Ishikawa (cell line): ENCODE results near the gene AGAP3.

Experiments
- CEBPB ChIP-seq: IDR thresholded peaks from 2 replicates; pipeline ENCODE4 v1.6.1; 2012
- CREB1 ChIP-seq: IDR thresholded peaks from 2 replicates; pipeline ENCODE4 v1.6.1; 2012; ENCODE audit warnings: low read depth
- EGR1 ChIP-seq: IDR thresholded peaks from 2 replicates; pipeline ENCODE4 v1.6.1; 2012
- EP300 ChIP-seq: IDR thresholded peaks from 2 replicates; pipeline ENCODE4 v1.6.1; 2012; ENCODE audit warnings: borderline replicate concordance
- FOXM1 ChIP-seq: IDR thresholded peaks from 2 replicates; pipeline ENCODE4 v1.6.1; 2012; ENCODE audit warnings: low read depth, borderline replicate concordance
- NFIC ChIP-seq: IDR thresholded peaks from 2 replicates; pipeline ENCODE4 v1.6.1; 2012
- RAD21 ChIP-seq: IDR thresholded peaks from 2 replicates; pipeline ENCODE4 v1.6.1; 2012; ENCODE audit warnings: low read depth
- TAF1 ChIP-seq: IDR thresholded peaks from 2 replicates; pipeline ENCODE4 v1.6.1; 2012; ENCODE audit warnings: low read depth, mild to moderate bottlenecking
- TCF12 ChIP-seq: IDR thresholded peaks from 2 replicates; pipeline ENCODE4 v1.6.1; 2012; ENCODE audit warnings: low read depth
- TEAD4 ChIP-seq: IDR thresholded peaks from 2 replicates; pipeline ENCODE4 v1.6.1; 2012
- YY1 ChIP-seq: IDR thresholded peaks from 2 replicates; pipeline ENCODE4 v1.6.1; 2012; ENCODE audit warnings: low read depth
- ZBTB7A ChIP-seq: IDR thresholded peaks from 2 replicates; pipeline ENCODE4 v1.6.1; 2012; ENCODE audit warnings: low read depth
- TF ChIP-seq, protein P1 (sequence below): IDR thresholded peaks from 2 replicates; pipeline ENCODE4 v1.6.1; 2012
- TF ChIP-seq, protein P2 (sequence below): IDR thresholded peaks from 2 replicates; pipeline ENCODE4 v1.6.1; 2012
- TF ChIP-seq, protein P3 (sequence below): IDR thresholded peaks from 2 replicates; pipeline ENCODE4 v1.6.1; 2012; ENCODE audit warnings: low read depth, mild to moderate bottlenecking

AGAP3 gene

DNA sequence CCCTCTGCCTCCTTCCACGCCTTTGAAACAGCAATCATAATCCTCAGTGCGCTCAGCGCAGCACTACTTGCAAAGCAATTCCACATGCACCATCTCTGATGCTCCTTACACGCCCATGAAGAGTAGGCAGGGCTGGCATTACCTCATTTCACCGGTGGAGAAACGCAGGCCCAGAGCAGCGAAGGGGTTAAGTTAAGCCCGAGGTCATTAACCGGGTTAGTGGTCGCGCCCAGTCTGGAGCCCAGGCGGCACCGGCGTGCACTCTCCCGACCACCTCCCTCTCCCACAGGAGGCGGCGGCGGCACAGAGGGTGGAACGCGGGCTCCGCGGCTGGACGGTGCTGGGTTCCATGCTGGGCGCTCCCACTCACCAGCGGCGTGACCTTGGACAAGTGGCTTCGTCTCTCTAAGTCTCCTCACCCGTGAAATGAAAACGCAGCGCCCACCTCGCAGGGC lies 6.2 kb upstream of the AGAP3 start:
- TF ChIP-seq FOXM1 (no peak), CREB1 (no peak), EGR1 (no peak), YY1 (no peak)
- TF ChIP-seq, protein P1, sequence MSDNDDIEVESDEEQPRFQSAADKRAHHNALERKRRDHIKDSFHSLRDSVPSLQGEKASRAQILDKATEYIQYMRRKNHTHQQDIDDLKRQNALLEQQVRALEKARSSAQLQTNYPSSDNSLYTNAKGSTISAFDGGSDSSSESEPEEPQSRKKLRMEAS, result peak; percentile 29; the same call in 1 of the 2 replicates

DNA sequence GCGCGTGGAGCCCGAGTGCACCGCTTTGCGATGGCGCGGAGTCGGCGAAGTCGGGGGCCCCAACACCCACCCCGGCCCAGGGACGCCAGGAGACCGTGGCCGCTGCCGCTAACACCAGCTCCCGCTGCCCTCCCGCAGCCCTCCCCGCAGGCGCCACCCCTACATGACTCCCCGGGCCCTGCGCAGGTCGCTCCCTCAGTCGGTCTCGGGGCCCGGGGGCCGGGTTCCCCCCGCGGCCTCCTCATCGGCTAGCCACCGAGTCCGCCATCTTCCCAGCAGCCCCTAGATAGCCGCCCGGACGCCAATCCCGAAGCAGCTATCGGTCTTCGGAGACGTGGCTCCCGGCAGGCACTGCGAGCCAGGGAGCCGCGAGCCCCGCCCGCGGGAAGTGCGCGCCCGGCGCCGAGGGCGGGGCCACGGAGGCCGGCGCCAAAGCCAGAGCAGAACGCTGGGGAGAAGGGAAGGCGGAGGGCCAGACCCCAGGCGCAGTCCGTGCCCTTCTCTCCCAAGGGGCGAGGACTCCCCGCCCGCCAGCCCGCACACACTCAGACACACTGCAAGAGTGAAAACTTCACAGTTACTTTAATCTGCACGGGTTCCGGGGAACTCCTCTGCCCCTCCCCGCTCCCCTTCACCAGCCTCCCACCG lies 5.6 kb upstream of the AGAP3 start, which contains the start of gene FASTK:
Gene FASTK, minus strand, starts transcription at position 288 of the 648 bp plus-strand sequence. Its CDS starts 43 bp downstream, at position 245.
- TF ChIP-seq, protein P2, sequence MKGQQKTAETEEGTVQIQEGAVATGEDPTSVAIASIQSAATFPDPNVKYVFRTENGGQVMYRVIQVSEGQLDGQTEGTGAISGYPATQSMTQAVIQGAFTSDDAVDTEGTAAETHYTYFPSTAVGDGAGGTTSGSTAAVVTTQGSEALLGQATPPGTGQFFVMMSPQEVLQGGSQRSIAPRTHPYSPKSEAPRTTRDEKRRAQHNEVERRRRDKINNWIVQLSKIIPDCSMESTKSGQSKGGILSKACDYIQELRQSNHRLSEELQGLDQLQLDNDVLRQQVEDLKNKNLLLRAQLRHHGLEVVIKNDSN, result no peak
- TF ChIP-seq CREB1 (0 out of 2 replicates have a peak, but pooled peaks have one; percentile 17), TCF12 (peak; percentile 77; the same call in 1 of the 2 replicates), FOXM1 (0 out of 2 replicates have a peak, but pooled peaks have one; percentile 11), ZBTB7A (no peak; the same call in 1 of the 2 replicates), EP300 (peak; percentile 25; the same call in 1 of the 2 replicates), TAF1 (peak; percentile 99), YY1 (peak; percentile 96), EGR1 (0 out of 2 replicates have a peak, but pooled peaks have one; percentile 6)
- TF ChIP-seq, protein P1, result peak; percentile 20; the same call in 1 of the 2 replicates

DNA sequence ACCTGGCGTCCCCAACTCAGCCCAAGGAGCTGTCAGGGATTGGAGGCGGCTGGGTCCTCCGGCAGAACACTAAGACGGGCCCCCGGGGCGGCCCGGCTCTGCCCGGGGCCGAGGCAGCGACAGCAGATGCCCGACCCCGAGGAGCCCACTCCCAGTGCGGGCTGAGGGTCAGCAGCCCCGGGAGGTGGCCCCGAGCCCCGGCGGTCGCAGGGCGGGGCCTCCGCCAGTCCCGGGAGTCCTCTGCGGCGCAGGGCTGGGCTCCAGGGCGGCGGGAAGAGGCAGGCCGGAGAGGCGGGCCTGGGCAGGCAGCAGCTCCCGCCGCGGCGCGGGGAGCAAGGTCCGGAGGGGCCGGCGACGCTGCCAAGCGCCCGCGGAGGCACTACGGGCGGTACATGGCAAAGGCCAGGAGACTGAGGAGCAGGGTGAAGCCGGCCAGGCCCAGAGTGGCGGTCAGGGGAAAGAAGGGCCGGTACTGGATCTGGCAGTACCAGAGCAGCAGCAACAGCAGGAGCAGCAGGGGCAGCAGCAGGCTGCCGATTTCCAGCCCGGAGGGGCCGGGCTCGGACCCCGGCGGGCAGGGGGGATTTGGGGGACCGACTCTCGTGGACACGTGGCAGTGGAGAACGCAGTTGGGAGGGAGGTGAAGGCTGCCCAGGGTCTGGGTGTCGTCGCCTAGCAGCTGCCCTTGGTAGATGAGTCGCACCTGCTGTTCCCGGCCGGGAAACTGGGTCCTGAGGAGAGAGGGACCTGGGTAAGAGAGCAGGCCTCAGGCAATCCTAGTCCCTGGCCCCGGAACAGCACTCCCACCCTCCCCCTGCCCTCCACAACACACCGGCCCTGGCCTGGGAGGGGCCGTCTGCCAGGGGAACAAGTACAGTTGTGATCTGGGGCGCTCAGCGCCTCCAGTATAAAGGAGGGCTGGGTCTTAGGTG lies 4.8 kb upstream of the AGAP3 start:
- TF ChIP-seq ZBTB7A (peak; percentile 69), NFIC (no peak; the same call in 1 of the 2 replicates)

DNA sequence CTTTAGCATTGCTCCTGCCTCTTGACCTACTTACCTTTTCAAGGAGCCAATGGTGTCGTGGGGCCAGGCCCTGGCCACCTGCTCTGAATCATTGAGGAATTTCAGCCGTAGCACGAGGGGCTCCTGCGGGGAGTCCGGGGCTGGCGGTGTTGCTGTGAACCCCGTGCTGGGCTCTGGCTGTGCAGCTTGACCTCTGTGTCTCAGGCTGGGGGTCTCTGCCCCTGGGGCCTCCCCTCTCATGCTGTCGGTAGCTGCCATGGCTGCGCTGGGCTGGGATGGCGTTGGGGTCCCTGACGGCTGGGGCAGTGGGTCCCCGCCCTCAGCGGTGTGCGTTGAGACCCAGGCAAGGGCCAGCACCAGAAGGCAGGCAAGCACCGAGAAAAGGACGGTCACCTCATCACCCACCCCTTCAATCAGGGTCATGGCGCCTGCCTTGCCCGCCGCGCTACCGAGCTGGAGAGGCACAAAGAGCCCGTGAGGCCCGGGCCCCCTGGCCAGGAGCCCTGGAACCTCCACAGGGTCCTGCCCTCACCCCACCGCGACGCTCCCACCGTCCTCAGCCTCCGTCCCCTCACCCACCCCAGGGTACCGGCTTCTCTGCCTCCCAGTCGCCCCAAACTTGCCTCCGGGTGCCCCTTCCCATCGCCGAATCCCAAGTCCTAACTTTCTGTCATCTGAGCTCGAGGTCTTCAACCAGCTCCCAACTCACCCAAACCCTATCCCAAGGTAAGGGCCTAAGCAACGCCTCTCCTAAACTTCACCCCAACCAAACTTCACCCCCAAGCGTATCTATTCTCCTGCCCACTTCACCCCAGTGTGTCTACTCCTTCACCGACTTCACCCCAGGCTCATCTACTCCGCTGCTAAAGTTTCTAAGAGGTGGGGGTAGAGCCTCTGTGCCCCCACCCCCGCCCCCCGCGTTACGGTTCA lies 3.9 kb upstream of the AGAP3 start:
- TF ChIP-seq FOXM1, result no peak
- no peak for TF ChIP-seq EP300
- no peak for TF ChIP-seq CEBPB
- TF ChIP-seq RAD21, result no peak
- TF ChIP-seq, protein P1, result no peak
- TF ChIP-seq TAF1, result no peak

DNA sequence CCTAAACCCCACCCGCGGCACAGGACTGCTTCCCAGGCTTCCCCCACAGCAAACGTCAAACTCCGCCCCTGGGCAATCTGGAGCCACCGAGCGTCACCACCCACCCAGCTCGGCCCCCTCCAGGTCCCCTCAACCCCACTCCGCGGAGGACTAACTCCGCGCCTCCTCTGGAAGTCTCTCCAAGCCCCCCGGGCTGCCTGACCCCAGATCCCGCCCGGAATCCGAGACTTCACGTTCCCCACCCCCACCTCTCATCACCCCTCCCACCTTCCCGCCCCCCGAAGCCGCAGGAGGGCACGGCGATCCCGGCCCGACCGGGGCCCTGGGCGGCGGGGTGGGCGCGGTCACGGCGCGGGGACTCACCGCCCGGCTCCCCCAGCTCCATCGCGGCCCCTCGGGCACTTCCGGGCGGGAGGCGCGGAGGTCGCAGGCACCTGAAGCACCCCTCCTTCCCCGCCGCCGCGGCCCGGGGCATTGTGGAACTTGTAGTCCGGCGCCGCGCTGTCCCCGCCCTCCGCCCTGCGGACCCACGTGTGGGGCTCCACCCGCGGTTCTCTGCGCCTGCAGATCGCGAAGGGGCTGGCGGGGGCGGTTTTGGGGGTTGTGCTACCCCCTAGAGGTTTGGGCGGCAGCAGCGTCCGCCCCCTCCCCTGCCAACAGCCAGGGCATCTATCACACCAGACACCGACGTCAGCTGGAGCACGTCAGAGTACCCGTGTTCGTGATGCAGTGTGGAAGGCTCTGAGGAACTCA lies 3.0 kb upstream of the AGAP3 start, which contains the start of gene TMUB1:
Gene TMUB1, minus strand, starts transcription at position 423 of the 753 bp plus-strand sequence. CDS start 930 bp downstream, outside the sequence.
- TF ChIP-seq, protein P3, sequence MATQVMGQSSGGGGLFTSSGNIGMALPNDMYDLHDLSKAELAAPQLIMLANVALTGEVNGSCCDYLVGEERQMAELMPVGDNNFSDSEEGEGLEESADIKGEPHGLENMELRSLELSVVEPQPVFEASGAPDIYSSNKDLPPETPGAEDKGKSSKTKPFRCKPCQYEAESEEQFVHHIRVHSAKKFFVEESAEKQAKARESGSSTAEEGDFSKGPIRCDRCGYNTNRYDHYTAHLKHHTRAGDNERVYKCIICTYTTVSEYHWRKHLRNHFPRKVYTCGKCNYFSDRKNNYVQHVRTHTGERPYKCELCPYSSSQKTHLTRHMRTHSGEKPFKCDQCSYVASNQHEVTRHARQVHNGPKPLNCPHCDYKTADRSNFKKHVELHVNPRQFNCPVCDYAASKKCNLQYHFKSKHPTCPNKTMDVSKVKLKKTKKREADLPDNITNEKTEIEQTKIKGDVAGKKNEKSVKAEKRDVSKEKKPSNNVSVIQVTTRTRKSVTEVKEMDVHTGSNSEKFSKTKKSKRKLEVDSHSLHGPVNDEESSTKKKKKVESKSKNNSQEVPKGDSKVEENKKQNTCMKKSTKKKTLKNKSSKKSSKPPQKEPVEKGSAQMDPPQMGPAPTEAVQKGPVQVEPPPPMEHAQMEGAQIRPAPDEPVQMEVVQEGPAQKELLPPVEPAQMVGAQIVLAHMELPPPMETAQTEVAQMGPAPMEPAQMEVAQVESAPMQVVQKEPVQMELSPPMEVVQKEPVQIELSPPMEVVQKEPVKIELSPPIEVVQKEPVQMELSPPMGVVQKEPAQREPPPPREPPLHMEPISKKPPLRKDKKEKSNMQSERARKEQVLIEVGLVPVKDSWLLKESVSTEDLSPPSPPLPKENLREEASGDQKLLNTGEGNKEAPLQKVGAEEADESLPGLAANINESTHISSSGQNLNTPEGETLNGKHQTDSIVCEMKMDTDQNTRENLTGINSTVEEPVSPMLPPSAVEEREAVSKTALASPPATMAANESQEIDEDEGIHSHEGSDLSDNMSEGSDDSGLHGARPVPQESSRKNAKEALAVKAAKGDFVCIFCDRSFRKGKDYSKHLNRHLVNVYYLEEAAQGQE, result no peak
- TF ChIP-seq, protein P1, result peak; percentile 55; the same call in 1 of the 2 replicates
- TF ChIP-seq CREB1 (peak; percentile 29; the same call in 1 of the 2 replicates), EP300 (no peak), FOXM1 (no peak), RAD21 (no peak), EGR1 (no peak), CEBPB (no peak), ZBTB7A (no peak), TCF12 (no peak), NFIC (no peak), YY1 (0 out of 2 replicates have a peak, but pooled peaks have one; percentile 41), TEAD4 (no peak), TAF1 (peak; percentile 42; the same call in 1 of the 2 replicates)
- TF ChIP-seq, protein P2, result peak; percentile 63
